GM18858 (cell line): Measurements from ENCODE around the gene FRMD6.
A peak's percentile ranks its signal among the peaks of the same experiment; 100 is the strongest.

ENCODE experiments used
- ATAC-seq: cut with Tn5 transposase; IDR thresholded peaks from one replicate; pipeline ENCODE4 v1.9.1; 2021; ENCODE audit not compliant: unreplicated experiment

Gene FRMD6

DNA sequence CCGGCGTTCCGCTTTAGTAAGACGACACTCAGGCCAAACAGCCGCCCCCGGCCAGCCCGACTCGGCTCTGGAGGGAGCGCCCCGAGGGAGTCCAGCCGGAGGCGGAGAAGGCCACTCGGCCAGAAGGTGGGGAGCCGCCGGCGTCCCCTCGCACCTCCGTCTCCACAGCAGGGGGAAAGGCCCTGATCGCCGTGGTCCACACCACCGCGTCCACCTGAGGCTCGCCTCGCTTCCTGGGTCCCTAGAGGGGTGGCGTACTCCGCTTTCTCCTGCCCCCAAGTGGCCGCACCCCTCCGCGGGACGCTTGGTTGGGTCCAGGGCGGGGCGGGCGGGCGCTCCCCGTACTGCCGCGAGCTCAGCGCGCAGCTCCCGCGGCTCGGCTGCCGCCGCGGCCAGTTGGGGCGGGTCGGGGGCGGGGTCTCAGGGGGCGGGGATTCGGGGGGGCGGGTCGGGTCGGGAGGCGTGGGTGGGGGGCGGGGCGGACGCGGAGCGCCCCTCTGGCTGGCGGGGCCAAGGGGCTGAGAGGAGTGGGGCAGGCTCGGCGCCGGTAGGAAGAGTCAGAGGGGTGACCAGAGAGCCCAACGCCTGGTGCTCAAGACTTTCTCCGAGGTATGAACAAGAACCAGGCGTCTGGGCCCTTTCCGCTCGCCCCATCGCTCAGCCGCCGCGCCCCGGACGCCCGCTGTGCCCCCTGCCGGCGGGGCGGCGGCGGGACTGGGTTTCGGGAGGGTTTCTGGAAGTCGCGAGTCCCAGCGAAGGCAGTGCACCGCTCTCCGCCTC, at the start of gene FRMD6:
FRMD6 (plus strand) TSS at position 523 of the 780 bp plus-strand sequence. CDS start 37,927 bp downstream, outside the sequence.
- ATAC-seq, result peak; percentile 55

DNA sequence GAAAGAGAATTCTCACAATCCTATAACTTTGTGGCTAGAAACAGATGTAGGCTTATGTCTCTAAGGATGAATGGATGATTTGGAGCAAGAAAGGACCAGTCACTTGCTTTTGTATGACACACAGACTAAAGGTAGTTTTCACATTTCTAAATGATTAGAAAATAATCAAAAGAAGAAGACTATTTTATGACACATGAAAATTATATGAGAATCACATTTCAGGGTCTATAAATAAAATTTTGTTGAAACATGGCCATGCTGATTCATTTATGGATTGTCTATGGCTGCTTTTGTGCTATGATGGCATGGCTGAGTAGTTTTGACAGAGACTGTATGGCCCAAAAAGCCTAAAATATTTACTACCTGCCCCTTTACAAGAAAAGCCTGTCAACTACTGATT, 49.4 kb upstream of the FRMD6 start:
- ATAC-seq, result no peak

DNA sequence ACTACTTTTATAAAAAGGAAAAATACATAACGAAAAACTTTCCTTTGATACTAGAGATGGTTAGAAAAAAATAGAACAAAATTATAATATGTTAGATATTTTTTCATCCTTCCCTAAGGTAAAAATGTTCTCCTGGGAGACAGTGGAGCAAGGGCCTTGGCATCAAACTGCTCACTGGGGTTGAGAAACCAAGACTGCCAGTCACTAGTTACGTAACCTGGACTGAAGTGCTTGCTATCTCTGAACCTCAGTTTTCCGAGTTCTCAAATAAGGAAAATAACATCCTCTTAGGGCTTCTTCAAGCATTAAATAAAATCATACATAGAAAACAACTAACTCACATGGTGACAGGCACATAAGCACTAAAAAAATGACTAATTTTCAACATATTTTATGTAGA, 48.2 kb upstream of the FRMD6 start:
- ATAC-seq, result no peak

DNA sequence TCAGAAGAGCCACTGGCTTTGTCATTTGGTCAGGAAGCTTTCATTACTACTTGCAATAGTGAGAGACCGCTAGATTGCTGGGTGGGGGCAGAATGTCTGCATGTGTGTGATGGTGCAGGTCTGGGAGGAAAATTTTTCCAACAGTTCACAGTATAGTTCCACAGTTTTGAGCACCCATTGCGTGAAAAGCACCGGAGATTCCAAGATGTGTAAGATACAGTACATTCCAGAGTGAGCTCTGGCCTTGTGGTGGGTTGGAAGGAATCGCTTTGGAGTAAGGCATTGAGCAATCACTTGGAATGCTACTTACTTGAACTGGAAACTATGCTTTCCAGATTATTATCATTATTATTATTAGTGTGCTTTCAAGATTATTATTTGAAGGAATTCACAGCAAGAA, 47.6 kb upstream of the FRMD6 start:
- no peak for ATAC-seq

DNA sequence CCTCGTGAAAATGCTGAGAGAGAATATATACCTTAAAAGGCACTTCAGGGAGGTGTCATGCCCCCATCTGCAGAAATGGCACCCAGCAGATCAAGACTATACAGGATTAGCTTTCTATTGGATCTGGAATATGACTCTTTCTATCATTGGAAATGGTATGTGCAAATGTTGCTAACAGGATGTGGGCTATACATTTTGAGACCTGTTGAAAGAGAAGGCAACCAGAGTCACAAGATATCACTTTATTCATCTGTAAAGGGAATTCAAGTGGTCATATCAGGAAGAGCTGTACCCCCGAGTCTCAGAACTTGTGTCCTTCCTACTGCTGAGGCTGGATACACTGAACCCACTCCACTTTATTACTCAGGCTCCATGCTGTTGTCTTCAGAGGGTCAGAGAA, 46.1 kb upstream of the FRMD6 start:
- ATAC-seq, result no peak

DNA sequence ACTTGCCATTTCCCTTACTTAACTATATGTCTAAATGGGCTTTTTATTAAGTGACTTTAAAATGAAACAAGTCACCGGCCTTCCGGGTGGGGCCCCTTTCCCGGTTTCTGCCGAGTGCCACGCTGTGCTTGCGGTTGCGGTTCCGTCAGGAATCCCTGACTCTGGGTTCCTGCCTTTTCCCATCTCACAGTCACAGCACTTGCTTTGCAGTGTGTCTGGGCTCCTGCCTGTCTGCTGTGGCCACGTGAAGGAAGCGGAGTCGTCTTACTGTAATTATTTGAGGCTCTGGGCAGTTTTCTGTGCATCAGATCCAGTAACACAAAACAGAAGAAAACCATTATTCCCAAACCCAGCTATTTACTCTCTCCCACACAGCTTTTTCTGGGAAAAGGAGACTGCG, 44.0 kb upstream of the FRMD6 start:
- ATAC-seq, result no peak

DNA sequence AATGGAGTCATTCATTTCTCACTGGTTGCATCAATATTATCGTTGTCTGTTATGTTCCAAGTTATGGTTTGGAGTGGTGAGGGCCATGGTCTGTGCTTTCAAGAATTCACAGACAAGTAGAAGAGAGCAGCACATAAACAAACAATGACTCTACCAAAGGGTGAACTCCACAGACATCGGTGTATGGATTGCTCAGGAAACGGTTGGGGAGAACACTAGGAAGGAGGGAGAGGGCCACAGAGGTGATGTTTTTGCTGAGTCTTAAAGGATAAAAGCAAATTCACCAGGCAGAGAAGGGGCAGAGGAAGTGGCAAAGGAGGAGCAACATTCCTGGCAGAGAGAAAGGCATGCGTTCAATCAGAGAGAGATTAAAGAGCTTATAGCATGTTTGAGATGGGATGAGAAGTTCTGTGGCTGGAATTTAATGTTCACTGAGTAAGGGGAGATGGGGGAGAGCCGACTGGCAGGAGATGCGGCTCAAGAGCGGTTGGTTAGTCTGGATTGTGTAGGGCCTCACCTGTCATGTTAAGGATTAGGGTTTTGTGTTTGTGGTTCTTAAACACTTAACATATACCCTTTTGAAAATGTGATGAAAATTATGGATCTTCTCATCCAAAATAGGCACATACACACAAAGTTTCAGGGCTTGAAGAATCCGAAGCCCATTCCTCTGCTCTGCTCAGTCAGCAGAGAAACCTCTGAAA, 42.3 kb upstream of the FRMD6 start:
- no peak for ATAC-seq

DNA sequence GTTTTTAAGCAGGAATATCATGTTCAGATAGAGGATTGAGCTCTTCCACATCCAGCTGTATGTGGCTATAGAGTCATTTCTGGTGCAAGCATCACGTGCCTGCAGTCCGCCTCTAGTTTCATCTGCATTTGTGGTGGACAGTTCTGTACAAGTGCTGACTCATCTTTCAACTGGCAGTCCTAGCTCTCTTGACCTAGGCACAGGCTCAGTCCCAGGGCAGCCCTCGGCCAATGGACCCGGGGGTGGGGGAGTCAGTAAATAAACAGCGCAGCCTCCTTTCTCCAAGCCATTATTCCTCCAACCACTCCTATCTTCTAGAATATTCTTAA, 41.8 kb upstream of the FRMD6 start:
- ATAC-seq, result no peak

DNA sequence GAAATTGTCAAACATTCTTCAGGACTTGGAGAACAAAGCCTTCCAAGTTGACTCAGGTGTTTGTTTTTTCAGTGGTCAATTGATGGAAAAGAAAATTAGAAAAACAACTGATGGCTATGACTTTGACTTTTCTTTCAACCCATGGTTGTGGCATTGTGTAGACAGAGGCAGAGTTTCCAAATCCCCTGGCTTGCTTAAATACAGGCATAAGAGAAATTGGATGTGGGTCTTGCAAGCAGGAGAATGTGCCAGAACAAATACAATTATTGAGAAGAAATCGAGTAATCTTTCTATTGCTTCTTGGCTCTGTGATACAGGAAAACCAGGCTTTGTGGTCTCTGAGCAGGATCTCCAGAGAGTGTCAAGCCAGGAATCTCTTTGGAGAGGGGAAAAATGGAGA, 40.9 kb upstream of the FRMD6 start:
- no peak for ATAC-seq

GRCh38 chr14:51612449-51612848, 39.3 kb upstream of the FRMD6 start:
- no peak for ATAC-seq

GRCh38 chr14:51613416-51613815, 38.3 kb upstream of the FRMD6 start:
- no peak for ATAC-seq

- ATAC-seq, result no peak
Observed at GRCh38 chr14:51614707-51615106, 37.0 kb upstream of the FRMD6 start.

- ATAC-seq, result no peak
Observed at GRCh38 chr14:51616256-51616655, 35.5 kb upstream of the FRMD6 start.

- ATAC-seq, result no peak
Observed at GRCh38 chr14:51616724-51617409, 34.8 kb upstream of the FRMD6 start.

- no peak for ATAC-seq
Observed at GRCh38 chr14:51619561-51619960, 32.1 kb upstream of the FRMD6 start.

- no peak for ATAC-seq
Observed at GRCh38 chr14:51620056-51620455, 31.7 kb upstream of the FRMD6 start.

GRCh38 chr14:51621654-51622053, 30.1 kb upstream of the FRMD6 start:
- ATAC-seq, result no peak

DNA sequence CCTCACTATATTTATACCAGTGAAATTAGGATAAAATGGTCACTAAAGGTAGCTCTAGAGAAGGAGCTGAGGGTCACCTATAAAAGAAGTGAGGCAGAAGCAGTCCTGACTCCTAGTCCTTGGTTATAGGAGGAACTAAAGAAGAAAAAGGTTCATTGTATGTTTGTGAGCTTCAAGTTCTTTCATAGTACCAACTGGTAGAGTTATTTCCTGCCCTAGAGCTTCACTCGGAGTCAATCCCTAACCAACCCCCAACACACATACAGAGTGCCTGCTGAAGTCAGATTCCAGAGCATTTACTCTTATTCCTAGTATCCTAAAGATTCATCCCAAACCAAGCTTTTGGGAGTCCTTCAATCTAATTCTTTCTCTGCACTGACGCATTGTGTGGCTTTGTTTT, 29.3 kb upstream of the FRMD6 start:
- ATAC-seq, result no peak

DNA sequence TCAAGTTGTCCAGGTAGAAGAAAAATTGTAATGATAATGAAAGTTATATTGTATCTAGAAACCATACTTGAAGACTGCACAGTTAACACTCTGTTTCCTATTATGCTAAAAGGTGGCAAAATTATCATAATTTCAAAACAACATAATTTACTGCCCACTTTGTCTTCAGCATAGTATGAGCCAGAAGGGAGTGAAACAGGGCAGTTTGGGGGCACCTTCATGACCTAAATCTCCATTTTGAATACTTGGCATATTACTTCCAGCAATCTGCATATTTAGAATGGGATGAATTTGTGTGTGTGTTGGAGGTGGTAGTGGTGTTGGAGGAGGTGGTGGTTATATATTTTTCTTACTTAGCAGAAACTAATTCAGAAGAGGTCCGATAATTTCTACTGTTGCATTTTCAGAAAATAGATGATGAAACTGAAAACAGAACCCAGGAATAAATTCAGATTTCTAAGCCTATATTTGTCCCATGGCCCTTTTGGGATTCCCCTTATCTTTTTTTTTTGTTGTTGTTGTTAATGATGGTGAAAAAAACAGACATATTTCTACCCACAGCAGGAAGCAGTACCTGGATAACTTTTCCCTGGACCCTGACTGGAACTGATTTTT, 26.6 kb upstream of the FRMD6 start:
- ATAC-seq, result no peak

DNA sequence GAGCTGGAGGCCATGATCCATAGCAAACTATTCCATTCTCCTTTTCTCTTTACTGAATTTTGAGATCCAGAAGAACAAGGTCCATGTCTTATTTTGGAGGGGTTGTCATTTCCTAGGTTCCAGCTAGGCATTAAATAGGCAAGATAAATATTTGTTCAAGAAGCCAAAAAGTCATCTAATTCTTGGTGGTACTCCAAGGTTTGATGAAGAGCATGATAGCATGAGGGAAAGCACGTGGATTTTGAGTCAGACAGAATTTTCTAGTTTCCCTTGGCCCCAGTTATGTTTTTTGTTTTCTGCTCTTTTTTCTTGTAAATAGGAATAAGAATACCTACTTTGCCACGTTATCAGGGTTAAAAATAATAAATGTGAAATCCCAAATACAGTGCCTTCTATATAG, 25.5 kb upstream of the FRMD6 start:
- no peak for ATAC-seq

DNA sequence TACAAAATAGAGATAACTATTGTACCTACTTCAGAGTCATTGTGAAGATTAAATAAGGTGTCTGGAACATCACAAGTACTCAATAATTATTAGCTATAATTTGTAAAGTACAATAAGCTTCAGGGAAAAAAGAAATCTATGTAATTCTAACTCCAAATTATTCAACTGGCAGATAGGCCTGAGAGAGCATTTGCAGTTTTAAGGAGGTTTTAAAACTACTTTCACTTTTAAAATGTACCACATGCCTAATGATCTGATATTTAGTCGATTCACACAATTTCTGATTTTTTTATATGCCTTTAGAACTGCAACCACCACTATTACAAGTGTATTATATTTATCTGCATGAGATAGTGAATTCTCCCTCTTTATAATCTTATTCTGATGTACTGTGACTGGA, 24.9 kb upstream of the FRMD6 start:
- no peak for ATAC-seq

GRCh38 chr14:51627313-51627712, 24.4 kb upstream of the FRMD6 start:
- no peak for ATAC-seq
